Measurements from ENCODE around the gene TGFB3.

TGFB3 gene

DNA sequence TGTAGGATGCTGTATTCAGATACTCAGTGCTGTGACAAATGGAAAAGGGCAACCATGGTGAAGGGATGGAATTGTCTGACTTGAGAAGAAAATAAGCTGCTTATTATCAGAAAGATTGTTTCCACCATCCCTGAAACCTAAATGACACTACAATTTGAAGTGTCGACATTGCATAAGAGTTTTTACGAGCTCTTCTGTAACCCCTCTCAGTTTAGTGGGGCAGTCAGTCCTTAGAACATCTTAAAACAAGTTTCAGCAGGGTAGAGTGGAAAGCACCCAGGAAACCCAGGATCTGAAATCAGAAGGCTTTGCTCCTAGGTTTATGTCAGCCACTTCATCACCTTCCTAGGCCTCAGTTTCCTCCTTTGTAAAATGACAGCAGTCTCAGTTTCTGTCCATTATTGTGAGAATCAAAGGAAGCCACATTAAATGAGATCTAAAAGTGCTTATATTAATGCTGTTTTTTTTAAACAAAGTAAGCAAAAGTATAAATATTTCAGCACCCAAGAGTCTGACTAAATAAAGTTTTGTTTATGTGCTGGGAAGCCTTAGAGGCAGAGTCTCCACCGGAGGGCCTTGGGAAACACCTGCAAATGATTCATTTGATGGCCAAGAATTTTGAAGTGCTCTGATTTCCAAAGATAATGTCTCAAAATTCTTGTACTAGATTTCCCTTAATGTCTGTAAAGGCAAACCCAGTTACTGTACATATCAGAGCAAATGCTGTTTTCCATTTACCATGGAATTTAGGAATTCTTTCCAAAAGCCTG, 5.6 kb upstream of the TGFB3 start:
- DNase-seq (ENCODE audit: low read depth), result no peak

GRCh38 chr14:75986439-75986765, 4.6 kb upstream of the TGFB3 start:
- DNase-seq (ENCODE audit: low read depth), result no peak

DNA sequence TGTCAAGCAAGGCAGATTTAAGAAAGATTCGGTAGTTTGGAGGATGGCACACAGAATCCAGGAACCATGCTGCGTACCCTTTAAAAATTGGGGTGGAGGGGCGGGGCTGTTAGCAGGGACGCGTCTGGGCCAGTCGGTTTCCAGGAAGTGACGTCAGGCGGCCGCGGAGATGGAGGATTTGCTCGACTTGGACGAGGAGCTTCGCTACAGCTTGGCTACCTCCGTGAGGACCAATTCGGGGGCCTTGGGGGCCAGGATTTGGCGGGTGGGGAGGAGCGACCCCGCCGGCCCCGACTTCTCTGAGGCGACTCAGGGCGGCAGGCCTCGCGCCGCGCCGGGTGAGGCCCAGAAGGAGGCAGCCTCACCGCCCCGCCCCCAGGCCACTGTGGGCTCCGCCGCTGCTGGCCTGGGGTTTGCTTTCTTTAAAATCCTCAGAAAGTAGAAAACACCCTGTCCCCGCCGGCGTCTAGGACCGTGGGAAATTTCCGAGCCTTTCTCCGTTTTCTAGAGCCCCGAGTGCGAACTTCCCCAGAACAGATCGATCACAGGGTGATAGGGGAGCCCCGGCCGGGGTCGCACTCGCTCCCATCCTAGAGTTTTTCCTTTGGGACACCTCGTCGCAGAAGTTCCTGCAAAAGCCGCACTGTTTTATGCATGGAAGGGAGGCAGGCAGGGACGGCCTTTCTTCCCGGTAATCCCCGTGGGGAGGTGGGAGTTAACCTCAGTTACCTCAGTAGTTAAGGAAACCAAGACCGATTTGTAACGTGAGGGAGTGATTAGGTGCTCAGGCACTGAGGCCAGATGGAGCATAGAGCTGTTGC, 4.0 kb upstream of the TGFB3 start, which contains the start of gene IFT43:
Gene IFT43, plus strand, starts transcription at position 146 of the 821 bp plus-strand sequence. Its CDS starts 24 bp downstream, at position 170.
- DNase-seq (ENCODE audit: low read depth), result peak; percentile 45

GRCh38 chr14:75984674-75985073, 2.9 kb upstream of the TGFB3 start:
- DNase-seq (ENCODE audit: low read depth), result no peak

DNA sequence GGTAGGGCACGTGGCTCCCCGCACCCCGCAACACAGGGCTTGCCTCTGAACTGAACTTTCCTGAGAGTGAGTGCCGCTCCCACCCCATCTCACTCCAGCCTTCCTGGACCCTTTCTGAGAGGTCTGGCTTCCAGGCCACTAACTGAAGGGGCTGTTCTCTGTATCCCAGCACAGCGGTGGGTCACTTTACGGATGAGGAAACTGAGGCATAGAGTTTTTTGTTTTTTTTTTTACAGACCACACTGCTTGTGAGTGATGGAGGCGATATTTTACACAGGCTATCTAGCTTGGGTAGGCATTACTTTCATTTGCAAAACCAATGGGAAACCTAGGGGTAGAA, 1.2 kb upstream of the TGFB3 start:
- DNase-seq (ENCODE audit: low read depth), result no peak

DNA sequence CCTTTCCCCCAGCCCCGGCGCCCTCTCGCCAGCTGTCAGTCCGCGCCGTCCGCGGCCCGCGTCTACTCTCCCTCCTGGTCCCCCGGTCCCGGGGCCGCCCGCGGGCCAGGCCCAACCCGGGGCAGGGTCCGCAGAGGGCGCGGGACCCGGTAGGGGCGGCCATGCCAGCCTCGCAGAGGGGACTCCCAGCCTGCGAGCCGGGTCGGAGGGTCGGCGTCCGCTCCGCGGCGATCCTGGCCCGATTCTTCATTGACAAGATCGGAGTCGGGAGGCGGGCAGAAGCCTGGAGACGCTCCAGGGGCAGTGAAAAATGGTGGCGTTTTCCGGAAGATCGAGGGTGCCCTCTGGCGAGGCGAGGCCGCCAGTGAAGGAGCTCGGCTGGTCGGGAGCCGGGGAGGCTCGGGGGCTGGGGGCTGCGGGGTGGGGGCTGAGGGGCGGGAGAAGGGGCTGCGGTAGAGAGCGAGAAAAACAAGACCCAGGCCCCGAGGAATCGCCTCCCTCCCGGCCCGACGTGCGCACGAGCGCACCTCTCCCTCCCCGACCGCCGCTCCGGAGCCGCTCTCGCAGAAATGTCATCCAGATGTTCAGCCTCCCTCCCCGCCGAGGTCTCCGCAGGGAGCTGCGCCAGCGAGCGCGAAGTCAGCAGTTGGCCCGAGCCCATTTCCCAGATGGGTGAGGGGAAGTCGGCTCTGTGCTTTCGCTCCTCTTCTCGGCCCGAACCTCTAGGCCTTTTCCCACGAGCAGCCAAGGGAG, 647 bp upstream of the TGFB3 start:
- DNase-seq (ENCODE audit: low read depth), result peak; percentile 65

DNA sequence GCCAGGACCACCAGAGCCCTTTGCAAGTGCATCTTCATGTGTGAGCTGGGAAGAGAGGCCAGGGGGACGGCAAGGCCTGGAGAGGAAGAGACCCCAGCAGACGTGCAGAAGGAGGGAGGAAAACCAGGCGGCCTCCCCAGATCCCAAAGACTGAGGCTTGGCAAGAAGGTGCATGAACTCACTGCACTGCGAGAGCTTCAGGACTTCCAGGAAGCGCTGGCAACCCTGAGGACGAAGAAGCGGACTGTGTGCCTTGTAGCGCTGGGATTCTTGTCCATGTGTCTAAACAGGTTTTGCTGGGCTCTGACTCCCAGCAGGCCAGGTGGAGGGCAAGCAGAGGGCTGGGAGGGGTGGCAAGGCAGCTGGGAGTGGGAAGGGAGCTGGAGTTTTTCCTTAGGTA, 939 bp downstream of the TGFB3 start:
- DNase-seq (ENCODE audit: low read depth), result no peak

DNA sequence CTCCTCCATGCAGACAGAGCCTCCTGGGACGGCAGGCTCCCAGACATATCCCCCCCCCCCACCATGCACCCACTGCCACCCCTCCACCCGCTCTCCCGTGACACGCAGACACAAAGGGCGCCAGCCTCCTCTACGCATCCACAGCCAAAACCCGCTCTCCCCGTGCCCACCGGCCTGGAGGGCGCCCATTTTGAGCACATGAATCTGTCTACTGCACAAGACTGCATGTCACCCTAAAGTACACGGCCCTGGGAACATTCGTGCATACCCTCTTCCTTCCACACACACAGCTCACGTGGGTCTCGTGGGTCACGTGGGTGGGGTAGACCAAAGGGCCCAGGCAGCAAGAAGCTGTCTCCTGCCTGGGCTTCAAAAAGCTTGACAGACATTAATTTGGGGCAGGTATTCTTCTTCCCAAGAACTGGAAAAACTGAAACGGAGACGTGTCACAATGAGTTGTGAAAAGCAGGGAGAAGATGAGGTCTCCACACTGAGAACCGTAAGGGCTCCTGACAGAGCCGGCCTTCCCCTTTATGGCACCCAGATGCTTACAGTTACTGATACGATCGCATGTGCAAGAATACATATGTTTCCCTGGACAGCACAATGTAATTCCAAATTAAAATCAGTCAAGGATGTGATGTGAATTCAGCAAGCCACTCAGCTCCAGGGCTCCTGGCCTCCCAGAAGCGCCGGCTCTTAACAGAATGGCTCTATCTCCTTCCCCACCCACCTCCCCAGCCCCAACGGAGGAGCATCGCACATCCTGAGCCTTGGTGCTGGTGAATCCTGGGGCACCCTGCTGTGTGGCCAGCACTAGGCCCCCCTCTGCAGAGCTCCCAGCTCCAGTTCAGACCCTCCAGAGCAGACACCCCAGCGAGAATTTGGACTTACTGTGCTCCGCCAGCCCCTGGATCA, 1.9 kb downstream of the TGFB3 start:
- no peak for DNase-seq (ENCODE audit: low read depth)

- DNase-seq (ENCODE audit: low read depth), result no peak
Measured at GRCh38 chr14:75979071-75979571, 2.7 kb downstream of the TGFB3 start.

DNA sequence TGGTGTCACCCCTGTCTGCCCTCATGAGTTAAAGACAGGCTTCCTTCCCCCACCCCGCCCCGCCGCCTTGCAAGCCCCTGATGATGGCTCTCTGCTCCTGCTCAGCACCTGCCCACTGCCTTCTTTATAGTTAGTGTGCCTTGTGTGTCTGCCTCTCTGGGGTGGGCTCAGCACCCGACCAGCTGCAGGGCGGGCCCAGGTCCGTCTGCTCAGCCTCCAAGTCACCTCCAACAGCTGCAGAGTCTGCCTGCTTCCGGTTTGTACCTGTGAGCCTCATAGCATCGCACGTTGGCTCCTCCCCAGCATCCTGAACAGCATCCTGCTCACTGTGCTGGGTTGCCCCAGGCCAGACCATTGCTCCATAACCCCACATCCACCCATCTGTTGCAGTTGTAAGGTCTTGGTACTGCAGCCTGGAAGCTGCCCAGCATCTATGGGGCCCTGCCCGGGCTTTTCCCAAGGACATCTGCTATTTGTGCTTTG, 3.5 kb downstream of the TGFB3 start:
- no peak for DNase-seq (ENCODE audit: low read depth)

DNA sequence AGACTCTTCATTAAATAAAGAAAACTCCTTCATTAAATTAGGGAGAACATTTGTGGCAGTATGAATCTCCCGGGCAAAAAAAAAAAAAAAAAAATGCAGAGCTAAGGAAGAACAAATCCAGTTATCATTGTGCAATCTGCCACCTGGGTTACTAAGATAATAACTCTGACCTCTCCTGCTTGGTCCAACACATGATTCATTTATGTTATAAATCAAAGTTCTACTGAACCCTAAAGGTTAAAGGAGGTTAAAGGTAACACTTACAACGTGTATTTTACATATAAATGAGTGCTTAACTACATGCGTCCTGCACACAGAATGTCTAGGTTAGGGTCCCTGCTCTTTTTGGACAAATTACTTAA, 4.2 kb downstream of the TGFB3 start:
- no peak for DNase-seq (ENCODE audit: low read depth)

- DNase-seq (ENCODE audit: low read depth), result no peak
Measured at GRCh38 chr14:75976826-75977581, 4.8 kb downstream of the TGFB3 start.

DNA sequence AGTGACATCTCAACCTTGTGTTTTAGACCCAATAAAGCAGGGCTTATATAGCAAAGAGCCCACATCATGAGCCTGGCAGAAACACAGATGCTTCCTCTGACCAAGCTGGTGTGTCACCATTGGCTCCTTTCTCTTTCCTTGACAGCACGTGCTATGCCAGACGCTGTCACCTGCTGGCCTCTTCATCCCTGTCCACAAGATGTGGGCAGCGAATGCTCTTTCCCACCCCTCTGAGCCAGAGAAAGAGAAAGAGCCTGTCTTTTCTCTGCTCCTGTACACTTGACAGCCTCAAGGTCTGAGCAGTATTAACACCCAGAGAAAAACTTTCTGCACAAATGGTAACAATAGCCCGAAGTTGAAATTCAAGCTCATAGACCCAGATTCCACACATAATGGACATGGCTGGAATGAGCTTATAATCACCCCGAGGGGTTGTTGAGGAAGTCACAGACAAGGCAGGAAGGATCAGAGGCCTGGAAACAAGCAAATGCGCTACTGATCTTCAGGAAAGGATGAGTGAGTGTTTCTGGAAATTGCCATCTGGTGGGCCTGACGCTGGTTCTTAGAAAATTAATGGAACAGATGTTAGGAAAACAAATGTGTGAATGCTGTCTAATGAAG, 8.9 kb downstream of the TGFB3 start:
- DNase-seq (ENCODE audit: low read depth), result no peak

GRCh38 chr14:75971509-75971908, 10.3 kb downstream of the TGFB3 start:
- no peak for DNase-seq (ENCODE audit: low read depth)

- DNase-seq (ENCODE audit: low read depth), result no peak
Measured at GRCh38 chr14:75970989-75971388, 10.8 kb downstream of the TGFB3 start.

DNA sequence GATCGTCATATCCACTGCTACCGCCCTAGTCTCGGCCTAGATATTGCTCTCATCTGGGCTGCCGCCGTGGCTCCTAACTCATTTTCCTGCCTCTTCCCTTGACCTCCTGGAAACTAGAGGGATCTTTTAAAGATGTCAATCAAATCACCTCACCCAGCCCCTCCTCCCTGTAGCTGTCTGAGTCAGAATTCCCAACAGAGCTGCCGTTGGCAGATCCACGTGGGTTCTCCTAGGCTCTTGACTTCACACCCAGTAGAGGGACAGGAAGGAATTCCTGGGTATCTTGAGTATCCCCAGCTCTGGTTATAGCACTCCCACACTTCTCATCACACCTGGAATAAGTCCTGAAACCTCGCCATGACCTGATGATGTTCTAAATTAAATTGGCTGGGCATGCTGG, 11.9 kb downstream of the TGFB3 start:
- no peak for DNase-seq (ENCODE audit: low read depth)

GRCh38 chr14:75969126-75969525, 12.7 kb downstream of the TGFB3 start:
- DNase-seq (ENCODE audit: low read depth), result no peak

DNA sequence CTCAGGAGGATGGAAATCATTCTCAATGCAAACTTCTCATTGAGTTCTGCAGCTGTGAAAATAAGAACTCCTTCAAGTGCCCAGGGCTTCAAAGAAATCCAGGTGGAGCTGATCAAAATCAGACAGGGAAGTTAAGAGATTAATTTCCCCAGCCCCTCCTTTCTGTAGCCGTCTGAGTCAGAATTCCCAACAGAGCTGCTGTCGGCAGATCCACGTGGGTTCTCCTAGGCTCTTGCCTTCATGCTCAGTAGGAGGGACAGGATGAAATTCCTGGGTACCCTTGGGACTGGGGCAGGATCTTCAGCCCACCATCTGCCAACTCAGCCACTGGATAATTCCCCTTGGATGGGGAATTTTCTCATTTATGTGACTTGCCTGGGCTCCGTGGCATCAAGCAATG, 13.3 kb downstream of the TGFB3 start:
- DNase-seq (ENCODE audit: low read depth), result no peak

DNA sequence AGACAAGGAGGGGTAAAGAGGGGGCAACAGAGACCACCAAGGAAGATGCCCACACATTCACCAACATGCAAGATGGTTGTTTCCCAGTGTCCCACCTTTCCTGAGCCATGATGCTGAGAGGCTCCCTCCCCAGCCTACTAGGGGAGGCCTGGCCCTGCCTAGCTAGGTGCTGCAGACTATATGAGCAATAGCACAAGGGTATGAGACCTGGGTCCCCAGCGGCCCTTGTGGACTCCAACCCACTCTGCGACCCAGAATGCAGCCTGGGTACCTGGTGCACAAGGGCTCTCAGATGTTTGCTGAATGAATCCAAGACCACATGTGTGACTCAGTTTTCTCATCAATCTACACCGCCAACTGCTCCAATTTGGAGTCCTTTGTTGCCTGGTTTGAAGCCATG, 13.9 kb downstream of the TGFB3 start:
- DNase-seq (ENCODE audit: low read depth), result no peak

DNA sequence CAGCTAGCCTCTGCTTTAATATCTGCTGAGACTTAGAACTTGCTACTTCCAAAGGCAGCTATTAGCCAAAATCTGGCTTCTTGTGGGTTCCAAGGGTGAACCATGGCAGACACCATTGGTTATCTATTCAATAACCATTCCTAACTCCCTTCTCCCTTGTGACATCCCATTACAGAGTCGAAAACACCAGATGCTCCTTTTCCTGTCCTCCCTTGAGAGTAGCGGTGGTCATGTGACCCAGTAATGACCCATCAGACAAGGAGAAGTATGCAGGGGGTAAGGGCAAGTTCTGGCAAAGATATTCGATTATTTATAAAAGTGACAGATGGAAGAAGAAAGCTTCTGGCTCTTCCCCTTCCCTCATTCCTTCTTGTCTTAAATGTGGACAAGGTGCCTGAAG, 20.1 kb downstream of the TGFB3 start:
- DNase-seq (ENCODE audit: low read depth), result no peak
